Measurements from ENCODE around the gene TANC1. TPM values are rescaled to one million over a fixed set of nuclear protein-coding genes. Genes with fewer than 3 reads are reported as not detected.

The TANC1 gene
- total and polyA plus RNA-seq, 2 experiments from 2014 or later = 2.8 to 9.5 TPM

DNA sequence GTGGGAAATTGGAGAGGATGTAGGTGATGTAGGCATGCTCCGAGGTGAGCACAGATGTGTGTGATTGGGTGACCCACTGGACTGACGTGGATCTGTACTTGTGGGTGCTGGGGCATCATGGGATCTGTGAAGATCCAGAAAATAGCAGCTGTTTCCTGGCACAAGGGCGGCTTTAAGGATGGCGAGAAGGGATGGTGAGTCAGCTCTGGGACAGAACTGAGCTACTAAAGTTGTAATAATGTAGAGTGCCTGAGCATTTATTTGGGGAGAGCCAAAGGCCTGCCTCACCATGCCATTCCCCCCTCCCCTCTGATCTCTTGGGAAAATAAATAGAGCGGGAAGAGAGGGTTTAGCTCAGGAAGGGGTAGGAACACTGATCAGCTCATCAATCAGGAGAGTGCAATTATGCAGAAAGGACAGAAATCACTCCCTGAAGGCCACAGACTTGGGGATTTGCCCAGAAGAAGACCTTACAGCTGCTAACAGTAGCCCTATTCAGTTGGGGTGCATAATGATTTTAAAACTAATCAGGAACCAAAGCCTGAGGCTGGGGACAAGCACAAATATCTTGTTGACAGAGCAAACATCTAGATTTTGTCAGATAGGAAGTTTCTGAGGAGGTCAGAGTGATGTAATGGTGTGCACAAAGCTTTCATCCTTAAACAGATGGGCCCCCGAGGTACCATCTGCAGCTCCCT, 30.3 kb downstream of the TANC1 start:
- peaks cover 6% of the 10 kb centered on the region; the same call in 1 of the 3 replicates for H3K9me3 Mint-ChIP-seq

More for the DNA sequence above, 30.3 kb downstream of the TANC1 start:
- Histone ChIP-seq H4K20me1 (replicated peaks; ENCODE audit: insufficient read depth) (0 out of 2 replicates have a peak, but pooled peaks cover 7% of the 10 kb centered on the region), H2AFZ (no peak overlapping the region), H3K27me3 (ENCODE audit: insufficient read depth) (no peaks in the 10 kb centered on the region), H3K27ac (ENCODE audit: low read depth) (no peak overlapping the region), H3K79me2 (replicated peaks; ENCODE audit: insufficient read depth) (0 out of 2 replicates have a peak, but pooled peaks cover 5% of the 10 kb centered on the region), H3K4me1 (ENCODE audit: insufficient read depth) (peaks cover 14% of the 10 kb centered on the region), H3K4me3 (no peak overlapping the region), H3K4me2 (no peak overlapping the region), H3K9me2 (ENCODE audit: insufficient read depth) (no peaks in the 10 kb centered on the region), H3K36me3 (ENCODE audit: insufficient read depth) (no peaks in the 10 kb centered on the region), H3F3A (replicated peaks; ENCODE audit: low read depth) (no peaks in the 10 kb centered on the region)
- no peak overlapping the region for H3K27ac Mint-ChIP-seq
- H3K36me3 Mint-ChIP-seq (ENCODE audit: low read depth) = peaks cover 9% of the 10 kb centered on the region; the same call in 2 of the 3 replicates
- TF ChIP-seq POLR2AphosphoS5 (IDR thresholded peaks at IDR 0.05; ENCODE audit: low read depth) (no peak), NANOG (IDR thresholded peaks at IDR 0.05; ENCODE audit: borderline replicate concordance) (no peak), CREB1 (CRISPR knock-in tag; IDR thresholded peaks at IDR 0.05; ENCODE audit: low read depth) (no peak), JUNB (IDR thresholded peaks at IDR 0.05; ENCODE audit: unreplicated experiment) (no peak), ZNF331 (CRISPR knock-in tag; IDR thresholded peaks at IDR 0.05; ENCODE audit: low read depth) (no peak), ZNF114 (CRISPR knock-in tag; IDR thresholded peaks at IDR 0.05) (no peak), EZH2phosphoT487 (IDR thresholded peaks at IDR 0.05; ENCODE audit: unreplicated experiment) (no peak), STAT1 (IDR thresholded peaks at IDR 0.05; ENCODE audit: unreplicated experiment) (no peak), EZH2 (IDR thresholded peaks at IDR 0.05; ENCODE audit: low read depth, unreplicated experiment) (no peak)
- TF ChIP-seq, protein P1, sequence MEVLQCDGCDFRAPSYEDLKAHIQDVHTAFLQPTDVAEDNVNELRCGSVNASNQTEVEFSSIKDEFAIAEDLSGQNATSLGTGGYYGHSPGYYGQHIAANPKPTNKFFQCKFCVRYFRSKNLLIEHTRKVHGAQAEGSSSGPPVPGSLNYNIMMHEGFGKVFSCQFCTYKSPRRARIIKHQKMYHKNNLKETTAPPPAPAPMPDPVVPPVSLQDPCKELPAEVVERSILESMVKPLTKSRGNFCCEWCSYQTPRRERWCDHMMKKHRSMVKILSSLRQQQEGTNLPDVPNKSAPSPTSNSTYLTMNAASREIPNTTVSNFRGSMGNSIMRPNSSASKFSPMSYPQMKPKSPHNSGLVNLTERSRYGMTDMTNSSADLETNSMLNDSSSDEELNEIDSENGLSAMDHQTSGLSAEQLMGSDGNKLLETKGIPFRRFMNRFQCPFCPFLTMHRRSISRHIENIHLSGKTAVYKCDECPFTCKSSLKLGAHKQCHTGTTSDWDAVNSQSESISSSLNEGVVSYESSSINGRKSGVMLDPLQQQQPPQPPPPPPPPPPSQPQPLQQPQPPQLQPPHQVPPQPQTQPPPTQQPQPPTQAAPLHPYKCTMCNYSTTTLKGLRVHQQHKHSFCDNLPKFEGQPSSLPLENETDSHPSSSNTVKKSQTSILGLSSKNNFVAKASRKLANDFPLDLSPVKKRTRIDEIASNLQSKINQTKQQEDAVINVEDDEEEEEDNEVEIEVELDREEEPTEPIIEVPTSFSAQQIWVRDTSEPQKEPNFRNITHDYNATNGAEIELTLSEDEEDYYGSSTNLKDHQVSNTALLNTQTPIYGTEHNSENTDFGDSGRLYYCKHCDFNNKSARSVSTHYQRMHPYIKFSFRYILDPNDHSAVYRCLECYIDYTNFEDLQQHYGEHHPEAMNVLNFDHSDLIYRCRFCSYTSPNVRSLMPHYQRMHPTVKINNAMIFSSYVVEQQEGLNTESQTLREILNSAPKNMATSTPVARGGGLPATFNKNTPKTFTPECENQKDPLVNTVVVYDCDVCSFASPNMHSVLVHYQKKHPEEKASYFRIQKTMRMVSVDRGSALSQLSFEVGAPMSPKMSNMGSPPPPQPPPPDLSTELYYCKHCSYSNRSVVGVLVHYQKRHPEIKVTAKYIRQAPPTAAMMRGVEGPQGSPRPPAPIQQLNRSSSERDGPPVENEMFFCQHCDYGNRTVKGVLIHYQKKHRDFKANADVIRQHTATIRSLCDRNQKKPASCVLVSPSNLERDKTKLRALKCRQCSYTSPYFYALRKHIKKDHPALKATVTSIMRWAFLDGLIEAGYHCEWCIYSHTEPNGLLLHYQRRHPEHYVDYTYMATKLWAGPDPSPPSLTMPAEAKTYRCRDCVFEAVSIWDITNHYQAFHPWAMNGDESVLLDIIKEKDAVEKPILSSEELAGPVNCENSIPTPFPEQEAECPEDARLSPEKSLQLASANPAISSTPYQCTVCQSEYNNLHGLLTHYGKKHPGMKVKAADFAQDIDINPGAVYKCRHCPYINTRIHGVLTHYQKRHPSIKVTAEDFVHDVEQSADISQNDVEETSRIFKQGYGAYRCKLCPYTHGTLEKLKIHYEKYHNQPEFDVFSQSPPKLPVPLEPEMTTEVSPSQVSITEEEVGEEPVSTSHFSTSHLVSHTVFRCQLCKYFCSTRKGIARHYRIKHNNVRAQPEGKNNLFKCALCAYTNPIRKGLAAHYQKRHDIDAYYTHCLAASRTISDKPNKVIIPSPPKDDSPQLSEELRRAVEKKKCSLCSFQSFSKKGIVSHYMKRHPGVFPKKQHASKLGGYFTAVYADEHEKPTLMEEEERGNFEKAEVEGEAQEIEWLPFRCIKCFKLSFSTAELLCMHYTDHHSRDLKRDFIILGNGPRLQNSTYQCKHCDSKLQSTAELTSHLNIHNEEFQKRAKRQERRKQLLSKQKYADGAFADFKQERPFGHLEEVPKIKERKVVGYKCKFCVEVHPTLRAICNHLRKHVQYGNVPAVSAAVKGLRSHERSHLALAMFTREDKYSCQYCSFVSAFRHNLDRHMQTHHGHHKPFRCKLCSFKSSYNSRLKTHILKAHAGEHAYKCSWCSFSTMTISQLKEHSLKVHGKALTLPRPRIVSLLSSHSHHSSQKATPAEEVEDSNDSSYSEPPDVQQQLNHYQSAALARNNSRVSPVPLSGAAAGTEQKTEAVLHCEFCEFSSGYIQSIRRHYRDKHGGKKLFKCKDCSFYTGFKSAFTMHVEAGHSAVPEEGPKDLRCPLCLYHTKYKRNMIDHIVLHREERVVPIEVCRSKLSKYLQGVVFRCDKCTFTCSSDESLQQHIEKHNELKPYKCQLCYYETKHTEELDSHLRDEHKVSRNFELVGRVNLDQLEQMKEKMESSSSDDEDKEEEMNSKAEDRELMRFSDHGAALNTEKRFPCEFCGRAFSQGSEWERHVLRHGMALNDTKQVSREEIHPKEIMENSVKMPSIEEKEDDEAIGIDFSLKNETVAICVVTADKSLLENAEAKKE (CRISPR knock-in tag; IDR thresholded peaks at IDR 0.05) = no peak
- TF ChIP-seq, protein P2, sequence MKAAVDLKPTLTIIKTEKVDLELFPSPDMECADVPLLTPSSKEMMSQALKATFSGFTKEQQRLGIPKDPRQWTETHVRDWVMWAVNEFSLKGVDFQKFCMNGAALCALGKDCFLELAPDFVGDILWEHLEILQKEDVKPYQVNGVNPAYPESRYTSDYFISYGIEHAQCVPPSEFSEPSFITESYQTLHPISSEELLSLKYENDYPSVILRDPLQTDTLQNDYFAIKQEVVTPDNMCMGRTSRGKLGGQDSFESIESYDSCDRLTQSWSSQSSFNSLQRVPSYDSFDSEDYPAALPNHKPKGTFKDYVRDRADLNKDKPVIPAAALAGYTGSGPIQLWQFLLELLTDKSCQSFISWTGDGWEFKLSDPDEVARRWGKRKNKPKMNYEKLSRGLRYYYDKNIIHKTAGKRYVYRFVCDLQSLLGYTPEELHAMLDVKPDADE (IDR thresholded peaks at IDR 0.05) = no peak
- TF ChIP-seq, protein P3, sequence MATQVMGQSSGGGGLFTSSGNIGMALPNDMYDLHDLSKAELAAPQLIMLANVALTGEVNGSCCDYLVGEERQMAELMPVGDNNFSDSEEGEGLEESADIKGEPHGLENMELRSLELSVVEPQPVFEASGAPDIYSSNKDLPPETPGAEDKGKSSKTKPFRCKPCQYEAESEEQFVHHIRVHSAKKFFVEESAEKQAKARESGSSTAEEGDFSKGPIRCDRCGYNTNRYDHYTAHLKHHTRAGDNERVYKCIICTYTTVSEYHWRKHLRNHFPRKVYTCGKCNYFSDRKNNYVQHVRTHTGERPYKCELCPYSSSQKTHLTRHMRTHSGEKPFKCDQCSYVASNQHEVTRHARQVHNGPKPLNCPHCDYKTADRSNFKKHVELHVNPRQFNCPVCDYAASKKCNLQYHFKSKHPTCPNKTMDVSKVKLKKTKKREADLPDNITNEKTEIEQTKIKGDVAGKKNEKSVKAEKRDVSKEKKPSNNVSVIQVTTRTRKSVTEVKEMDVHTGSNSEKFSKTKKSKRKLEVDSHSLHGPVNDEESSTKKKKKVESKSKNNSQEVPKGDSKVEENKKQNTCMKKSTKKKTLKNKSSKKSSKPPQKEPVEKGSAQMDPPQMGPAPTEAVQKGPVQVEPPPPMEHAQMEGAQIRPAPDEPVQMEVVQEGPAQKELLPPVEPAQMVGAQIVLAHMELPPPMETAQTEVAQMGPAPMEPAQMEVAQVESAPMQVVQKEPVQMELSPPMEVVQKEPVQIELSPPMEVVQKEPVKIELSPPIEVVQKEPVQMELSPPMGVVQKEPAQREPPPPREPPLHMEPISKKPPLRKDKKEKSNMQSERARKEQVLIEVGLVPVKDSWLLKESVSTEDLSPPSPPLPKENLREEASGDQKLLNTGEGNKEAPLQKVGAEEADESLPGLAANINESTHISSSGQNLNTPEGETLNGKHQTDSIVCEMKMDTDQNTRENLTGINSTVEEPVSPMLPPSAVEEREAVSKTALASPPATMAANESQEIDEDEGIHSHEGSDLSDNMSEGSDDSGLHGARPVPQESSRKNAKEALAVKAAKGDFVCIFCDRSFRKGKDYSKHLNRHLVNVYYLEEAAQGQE (IDR thresholded peaks at IDR 0.05; ENCODE audit: unreplicated experiment) = no peak
- TF ChIP-seq, protein P4, sequence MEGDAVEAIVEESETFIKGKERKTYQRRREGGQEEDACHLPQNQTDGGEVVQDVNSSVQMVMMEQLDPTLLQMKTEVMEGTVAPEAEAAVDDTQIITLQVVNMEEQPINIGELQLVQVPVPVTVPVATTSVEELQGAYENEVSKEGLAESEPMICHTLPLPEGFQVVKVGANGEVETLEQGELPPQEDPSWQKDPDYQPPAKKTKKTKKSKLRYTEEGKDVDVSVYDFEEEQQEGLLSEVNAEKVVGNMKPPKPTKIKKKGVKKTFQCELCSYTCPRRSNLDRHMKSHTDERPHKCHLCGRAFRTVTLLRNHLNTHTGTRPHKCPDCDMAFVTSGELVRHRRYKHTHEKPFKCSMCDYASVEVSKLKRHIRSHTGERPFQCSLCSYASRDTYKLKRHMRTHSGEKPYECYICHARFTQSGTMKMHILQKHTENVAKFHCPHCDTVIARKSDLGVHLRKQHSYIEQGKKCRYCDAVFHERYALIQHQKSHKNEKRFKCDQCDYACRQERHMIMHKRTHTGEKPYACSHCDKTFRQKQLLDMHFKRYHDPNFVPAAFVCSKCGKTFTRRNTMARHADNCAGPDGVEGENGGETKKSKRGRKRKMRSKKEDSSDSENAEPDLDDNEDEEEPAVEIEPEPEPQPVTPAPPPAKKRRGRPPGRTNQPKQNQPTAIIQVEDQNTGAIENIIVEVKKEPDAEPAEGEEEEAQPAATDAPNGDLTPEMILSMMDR (conservative IDR thresholded peaks at IDR 0.05; ENCODE audit: low read depth in 2 of 2) = no peak
- no peak overlapping the region for H3K4me3 Mint-ChIP-seq
- peaks cover 14% of the 10 kb centered on the region for H3K4me1 Mint-ChIP-seq
- no peak for DNase-seq (ENCODE audit: low spot score)
- H3K27me3 Mint-ChIP-seq (ENCODE audit: insufficient read depth, low read depth, poor library complexity) = peaks cover 5% of the 10 kb centered on the region
- ATAC-seq = no peak
